Activated CD4-positive, alpha-beta T cell treated with anti-CD3 and anti-CD28 coated beads, Interleukin-2, amount 10 ng/mL, durations not matched to agents 24 days and 14 days (primary cell): ENCODE data around the gene DBX1. TPM values are rescaled to one million over a fixed set of nuclear protein-coding genes. Genes with fewer than 3 reads are reported as not detected.

ENCODE experiments used
- total RNA-seq: library from RNA; stranded (reverse); gene quantifications from 2 replicates; pipeline ENCODE4 v1.2.3, GENCODE V29; 2022

The DBX1 gene
- total RNA-seq, 1 donor from 2014 or later = not detected

Other genes with a start within 250 kb of the DBX1 start
- 48.3 and 53.9 TPM in 2 replicates for gene HTATIP2, start 203.2 kb upstream of the DBX1 start, total RNA-seq
- gene PRMT3, start 227.2 kb upstream of the DBX1 start, total RNA-seq = 48.7 and 50.5 TPM in 2 replicates